ENCODE measurements around the gene RIMS3.

Gene RIMS3

GRCh38 chr1:40653851-40654537 is 11.5 kb downstream of the RIMS3 start:
- DNase-seq (ENCODE audit: low read depth in 2 of 2), result no peak

- DNase-seq (ENCODE audit: low read depth in 2 of 2), result no peak
Observed at GRCh38 chr1:40652979-40653378, 12.5 kb downstream of the RIMS3 start.

- no peak for DNase-seq (ENCODE audit: low read depth in 2 of 2)
Observed at GRCh38 chr1:40652468-40652867, 13.0 kb downstream of the RIMS3 start.

DNA sequence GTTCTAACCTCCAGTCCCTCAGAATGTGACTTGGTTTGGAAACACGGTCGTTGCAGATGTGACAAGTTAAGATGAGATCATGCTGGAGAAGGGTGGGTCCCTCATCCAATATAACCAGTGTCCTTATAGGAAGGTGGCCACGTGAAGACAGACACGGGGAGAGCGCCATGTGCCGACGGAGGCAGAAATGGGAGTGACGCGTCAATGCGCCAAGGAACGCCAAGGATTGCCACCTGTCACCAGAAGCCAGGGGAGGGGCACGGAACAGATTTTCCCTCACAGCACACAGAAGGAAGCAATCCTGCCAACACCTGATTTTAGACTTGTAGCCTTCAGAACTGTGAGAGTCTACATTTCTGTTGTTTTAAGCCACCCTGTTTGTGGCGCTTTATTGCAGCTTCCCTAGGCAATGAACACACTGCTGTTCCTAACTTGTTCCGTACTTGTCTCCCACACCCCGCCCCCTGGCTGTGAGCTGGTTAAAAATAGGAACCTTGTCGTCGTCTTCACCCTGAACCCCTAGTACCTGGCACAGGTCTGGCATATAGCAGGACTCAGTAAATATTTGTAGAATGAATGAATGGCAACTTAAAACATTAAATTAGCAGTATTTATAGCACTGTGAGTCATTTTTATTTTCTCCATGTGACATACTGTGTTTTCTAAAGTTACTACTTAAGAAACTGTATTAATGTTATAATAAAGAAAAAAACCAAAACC is 14.2 kb downstream of the RIMS3 start:
- no peak for DNase-seq (ENCODE audit: low read depth in 2 of 2)

- DNase-seq (ENCODE audit: low read depth in 2 of 2), result no peak
Observed at GRCh38 chr1:40650075-40650474, 15.4 kb downstream of the RIMS3 start.

GRCh38 chr1:40649592-40649930 is 15.9 kb downstream of the RIMS3 start:
- no peak for DNase-seq (ENCODE audit: low read depth in 2 of 2)

DNA sequence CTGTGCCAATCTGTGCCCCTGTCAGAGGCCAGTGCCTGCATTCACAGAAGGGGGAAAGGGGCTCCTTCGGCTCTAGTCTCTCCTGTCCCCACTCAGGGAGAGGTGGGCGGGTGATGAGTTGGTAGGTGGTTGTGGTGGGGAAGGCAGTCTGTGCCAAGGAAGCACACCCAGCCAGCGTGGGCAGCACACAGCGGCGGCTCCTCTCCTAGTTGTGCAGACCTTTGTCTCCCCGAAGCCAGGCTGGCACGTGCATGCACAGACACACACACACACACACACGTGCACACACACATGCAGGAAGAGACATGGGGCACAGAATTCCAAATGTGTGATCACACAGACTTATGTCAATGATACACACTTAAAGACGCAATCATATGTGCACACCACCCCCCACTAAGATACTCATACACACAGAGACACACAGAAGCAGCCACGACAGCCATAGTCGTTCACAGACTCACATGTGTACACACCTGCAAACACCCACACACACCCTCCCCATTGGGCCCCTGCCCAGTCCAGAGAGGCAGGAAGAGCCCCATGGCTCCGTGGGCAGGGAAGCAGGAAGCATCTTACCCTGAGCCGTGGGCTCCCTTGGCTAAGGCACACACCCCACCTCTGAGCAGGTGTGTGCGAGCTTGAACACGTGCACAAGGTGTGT is 16.4 kb downstream of the RIMS3 start:
- no peak for DNase-seq (ENCODE audit: low read depth in 2 of 2)

DNA sequence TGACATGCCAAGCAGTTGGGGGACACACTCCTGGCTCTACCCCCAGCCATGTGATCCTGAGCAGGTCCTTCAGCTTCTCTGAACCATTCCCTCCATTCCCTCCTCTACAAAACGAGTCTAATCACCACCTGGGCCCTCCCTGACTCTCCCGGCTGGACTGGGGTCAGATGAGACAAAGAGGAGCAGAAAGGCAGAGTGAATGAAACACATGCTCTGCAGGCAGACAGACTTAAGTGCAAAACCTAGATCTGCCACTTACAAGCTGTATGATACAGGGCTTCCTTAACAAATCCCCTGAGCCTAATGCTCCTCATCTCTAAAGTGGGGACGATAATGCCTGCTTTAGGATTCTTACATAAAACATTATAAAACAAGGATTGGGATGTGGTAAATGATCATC is 17.3 kb downstream of the RIMS3 start:
- DNase-seq (ENCODE audit: low read depth in 2 of 2), result no peak

DNA sequence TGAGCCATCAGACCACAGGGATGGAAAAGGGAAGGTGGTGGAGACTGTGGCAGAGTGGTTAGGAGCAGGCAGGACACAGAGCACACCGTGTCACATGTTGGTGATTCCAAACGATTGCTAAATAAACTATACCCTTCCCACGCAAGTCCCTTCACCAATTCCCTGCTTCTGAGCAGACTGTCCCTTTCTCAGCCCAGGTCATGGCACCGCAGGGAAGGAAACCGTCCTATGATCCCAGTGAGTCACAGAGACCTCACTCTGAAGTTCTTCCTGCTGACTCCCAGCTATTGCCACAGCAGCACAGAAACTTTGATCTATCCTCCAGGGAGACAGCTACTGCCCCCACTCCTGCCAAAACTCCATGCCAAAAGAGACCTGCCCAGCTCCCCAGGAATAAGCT is 19.2 kb downstream of the RIMS3 start:
- DNase-seq (ENCODE audit: low read depth in 2 of 2), result no peak

GRCh38 chr1:40645118-40645680 is 20.3 kb downstream of the RIMS3 start:
- no peak for DNase-seq (ENCODE audit: low read depth in 2 of 2)

- DNase-seq (ENCODE audit: low read depth in 2 of 2), result no peak
Observed at GRCh38 chr1:40641601-40642242, 23.8 kb downstream of the RIMS3 start.

- DNase-seq (ENCODE audit: low read depth in 2 of 2), result no peak
Observed at GRCh38 chr1:40640314-40641076, 25.0 kb downstream of the RIMS3 start.

DNA sequence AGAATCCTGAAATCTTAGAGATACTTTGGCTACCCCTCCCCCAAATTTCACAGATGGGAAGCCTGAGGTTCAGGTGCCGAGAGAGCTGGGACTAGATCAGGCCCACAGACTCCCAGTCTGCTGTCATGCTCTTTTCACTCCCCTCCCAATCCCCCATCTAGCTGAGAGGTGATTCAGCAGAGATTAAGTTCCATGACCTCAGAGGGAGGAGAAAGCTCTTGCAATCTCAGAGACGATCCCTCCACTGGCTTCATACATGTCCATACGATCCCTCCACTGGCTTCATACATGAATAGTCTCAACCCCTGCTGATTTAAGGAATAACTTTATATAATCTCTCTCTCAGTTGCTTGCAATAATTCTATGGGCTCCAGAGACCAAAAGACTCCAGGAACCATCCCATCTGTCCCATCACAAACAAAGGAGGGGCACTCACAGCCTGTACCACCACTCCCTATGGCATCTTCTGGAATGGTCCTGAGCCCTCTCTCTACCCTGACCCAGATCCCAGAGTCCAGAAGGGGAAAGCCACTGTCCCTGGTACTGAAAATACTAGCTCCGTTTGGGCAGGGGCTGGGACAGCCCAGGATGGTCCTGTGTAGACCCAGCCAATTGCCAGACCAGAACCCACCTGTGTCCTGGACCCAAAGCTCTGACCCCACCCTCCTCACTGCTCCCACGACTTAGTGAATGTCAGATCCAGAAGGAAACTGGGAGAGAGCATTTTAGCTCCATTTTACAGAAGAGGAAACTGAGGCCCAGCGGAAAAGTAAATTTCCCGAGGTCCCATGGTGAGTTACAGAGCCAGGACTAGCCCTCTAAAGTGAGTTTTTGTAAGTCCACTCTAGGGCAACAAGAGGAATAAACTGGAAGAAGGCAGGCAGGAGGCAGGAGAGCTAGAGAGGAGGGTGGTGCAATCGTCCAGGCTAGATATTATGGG is 27.1 kb downstream of the RIMS3 start:
- DNase-seq (ENCODE audit: low read depth in 2 of 2), result no peak

GRCh38 chr1:40637470-40638007 is 27.9 kb downstream of the RIMS3 start:
- DNase-seq (ENCODE audit: low read depth in 2 of 2), result no peak

DNA sequence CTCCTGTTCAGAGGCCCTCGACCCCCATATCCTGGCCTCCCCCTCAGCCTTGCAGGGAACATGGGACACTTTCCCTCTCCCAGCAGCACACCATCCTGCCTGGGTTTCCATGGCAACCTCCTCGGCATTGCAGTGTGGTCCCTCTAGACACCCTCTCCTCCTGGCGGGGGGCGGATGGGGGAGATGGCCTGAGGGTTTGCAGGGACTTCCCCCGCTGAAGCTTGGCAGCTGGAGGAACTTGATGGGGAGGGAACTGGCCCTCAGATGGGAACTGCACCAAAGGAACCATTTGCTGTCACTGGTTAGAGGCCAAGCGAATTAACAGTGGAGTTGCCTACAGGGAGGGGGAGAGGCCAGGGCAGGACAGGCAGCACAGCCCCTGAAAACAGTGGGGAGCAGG is 28.7 kb downstream of the RIMS3 start:
- DNase-seq (ENCODE audit: low read depth in 2 of 2), result no peak

DNA sequence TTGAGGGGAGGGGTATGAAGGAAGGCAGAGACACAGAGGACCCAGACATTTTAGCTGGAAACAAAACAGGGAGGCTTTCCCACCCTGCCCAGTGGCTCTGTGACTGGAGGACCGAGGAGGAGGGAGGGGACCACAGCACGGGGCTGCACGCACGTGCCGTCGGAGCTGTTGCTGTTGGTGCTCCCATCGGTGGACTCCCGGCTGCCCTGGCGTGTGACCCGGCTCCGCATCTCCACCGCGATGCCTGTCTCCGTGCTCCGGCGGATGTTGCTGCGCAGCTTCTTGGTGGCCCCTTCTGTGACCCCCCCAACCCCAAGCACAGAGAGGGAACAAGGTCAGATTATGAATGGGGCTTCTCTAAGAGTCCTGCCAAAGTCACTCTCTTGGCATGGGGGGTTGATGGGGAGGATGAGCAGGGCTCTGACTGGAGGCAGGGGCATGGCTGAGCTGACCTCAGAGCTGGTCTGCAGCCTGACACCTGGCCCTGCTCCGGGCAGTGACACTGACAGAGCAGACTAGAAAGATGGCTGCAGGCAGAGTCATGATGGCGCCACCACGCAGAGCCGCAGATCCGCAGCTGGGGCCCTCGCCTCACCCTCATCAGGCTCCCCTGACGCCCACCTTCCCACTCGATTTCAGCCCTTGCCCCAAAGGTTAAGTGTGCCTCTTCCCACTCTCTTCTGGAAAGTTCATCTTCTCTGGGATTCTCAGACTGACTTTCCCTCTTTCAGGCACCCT is 29.6 kb downstream of the RIMS3 start:
- no peak for DNase-seq (ENCODE audit: low read depth in 2 of 2)

- no peak for DNase-seq (ENCODE audit: low read depth in 2 of 2)
Observed at GRCh38 chr1:40634901-40635655, 30.4 kb downstream of the RIMS3 start.

GRCh38 chr1:40633931-40634376 is 31.5 kb downstream of the RIMS3 start:
- no peak for DNase-seq (ENCODE audit: low read depth in 2 of 2)

DNA sequence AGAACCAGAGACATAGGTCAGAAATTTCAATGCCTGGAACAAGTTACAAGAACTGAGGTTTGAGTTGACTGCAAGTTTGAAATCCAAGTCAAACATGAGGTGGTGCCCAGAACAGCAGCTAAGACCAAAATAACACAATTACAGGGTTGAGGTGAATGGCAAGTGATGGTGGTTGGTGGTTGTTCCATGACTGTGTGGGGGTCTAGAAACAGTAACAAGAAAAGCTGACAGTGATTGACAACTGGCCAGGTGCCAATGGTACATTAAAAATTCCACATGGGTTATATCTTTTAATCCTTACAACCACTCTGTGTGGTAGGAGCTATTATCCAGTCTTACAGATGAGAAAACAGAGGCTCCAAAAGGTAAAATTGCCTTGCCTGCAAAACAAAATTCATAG is 32.0 kb downstream of the RIMS3 start:
- no peak for DNase-seq (ENCODE audit: low read depth in 2 of 2)

Data from fibroblast of skin of left quadriceps (primary cell).